H1 (cell line): ENCODE results near the gene LRRC3B. TPM values are rescaled to one million over a fixed set of nuclear protein-coding genes. Genes with fewer than 3 reads are reported as not detected.

Source experiments
- RNF2 ChIP-seq: fragments of 200-900, 300-1000 bp; sonication (generic); IDR thresholded peaks from 2 replicates; pipeline ENCODE4 v1.7.1; 2016; ENCODE audit warnings: borderline replicate concordance, low read depth, mild to moderate bottlenecking, antibody characterized with exemption, low read length; ENCODE audit not compliant: poor library complexity, severe bottlenecking; ENCODE audit errors: missing control alignments
- SIRT6 ChIP-seq: IDR thresholded peaks from one replicate; pipeline ENCODE4 v1.7.1; 2012; ENCODE audit warnings: low read length, inconsistent platforms
- TEAD4 ChIP-seq: IDR thresholded peaks from 2 replicates; pipeline ENCODE4 v1.6.1; 2012; ENCODE audit warnings: low read depth, low read length, inconsistent platforms, mixed read lengths
- YY1 ChIP-seq: IDR thresholded peaks from 2 replicates; pipeline ENCODE4 v1.6.1; 2011; ENCODE audit warnings: low read depth, mild to moderate bottlenecking, low read length
- polyA plus RNA-seq, 7 experiments: library from polyadenylated mRNA; depleted of rRNA in 3 of 7; stranded (reverse) in 5 of 7; unstranded in 2 of 7; fragments of >200 nt in 5 of 7; fragments of 200-250 nt in 2 of 7; gene quantifications; 1 replicate in 5 of 7; 2 replicates in 1 of 7; 4 replicates in 1 of 7; pipeline versions ENCODE4 v1.2.1 to v1.2.3, GENCODE V29; 2011 to 2013; ENCODE audit warnings: missing spikeins in 2 of 7, mixed read lengths in 2 of 7
- total RNA-seq: library from RNA; stranded (reverse); fragmentation: NEBNext Ultra II Directional; extraction: Animal tissue kit (Norgen Biotek cat#: 25700); gene quantifications from 2 replicates; pipeline ENCODE4 v1.2.1, GENCODE V29; 2021

The LRRC3B gene
- total and polyA plus RNA-seq, 2 of the 8 experiments (the other 6 are each of a cell fraction or from before 2014, with no cell fraction given): 1.6 to 3.1 TPM

- TF ChIP-seq RNF2 (no peak), SIRT6 (no peak), YY1 (no peak), TEAD4 (no peak)
These were observed 59.8 kb downstream of the LRRC3B start (continued) for GRCh38 chr3:26682406-26682805.
